Measurements from ENCODE around the gene CPA1. TPM values are rescaled to one million over a fixed set of nuclear protein-coding genes. Genes with fewer than 3 reads are reported as not detected.

Gene CPA1
- not detected for total RNA-seq
- polyA plus RNA-seq = under 1 TPM in 1 of 4 donors, not detected in 3; 0.25 TPM

- Histone ChIP-seq H3K27ac (ENCODE audit: insufficient read depth, low read length, poor library complexity, severe bottlenecking) (no peak within 1 kb of the TSS), H3K4me3 (ENCODE audit: low read depth, low read length) (no peak within 1 kb of the TSS), H3K27me3 (ENCODE audit: control insufficient read depth, insufficient read depth, low read length) (no peaks in the 10 kb centered on the region), H3K9me3 (ENCODE audit: control insufficient read depth in 2 of 2, low read length in 2 of 2) (no peaks in the 10 kb centered on the region), H3K4me1 (ENCODE audit: control insufficient read depth, insufficient read depth, low read length, poor library complexity, severe bottlenecking) (no peaks in the 10 kb centered on the region), H3K36me3 (ENCODE audit: control insufficient read depth, insufficient read depth, low read length) (no peaks in the 10 kb centered on the region)
- ATAC-seq (ENCODE audit: low read depth in 2 of 2) (no peak), DNase-seq (no peak)
- no peak within 1 kb of the TSS for H3K4me3 Mint-ChIP-seq
- peaks cover 0 to 12% (median 2%) of the 10 kb centered on the region in 7 donors for H3K9me3 Mint-ChIP-seq
- H3K27me3 Mint-ChIP-seq = no peaks in the 10 kb centered on the region
- H3K4me1 Mint-ChIP-seq = no peaks in the 10 kb centered on the region
- no peak within 1 kb of the TSS for H3K27ac Mint-ChIP-seq
- H3K36me3 Mint-ChIP-seq = no peaks in the 10 kb centered on the region
These were observed at the start of gene CPA1 for GRCh38 chr7:130379921-130380860. TSS of gene CPA1 (plus strand) at chr7:130380494. CDS start at chr7:130380521, 27 bp downstream.

- Histone ChIP-seq H3K9me3 (ENCODE audit: control insufficient read depth in 2 of 2, low read length in 2 of 2) (no peaks in the 10 kb centered on the region), H3K27ac (ENCODE audit: insufficient read depth, low read length, poor library complexity, severe bottlenecking) (no peak overlapping the region), H3K27me3 (ENCODE audit: control insufficient read depth, insufficient read depth, low read length) (no peaks in the 10 kb centered on the region), H3K36me3 (ENCODE audit: control insufficient read depth, insufficient read depth, low read length) (no peaks in the 10 kb centered on the region), H3K4me1 (ENCODE audit: control insufficient read depth, insufficient read depth, low read length, poor library complexity, severe bottlenecking) (no peaks in the 10 kb centered on the region), H3K4me3 (ENCODE audit: low read depth, low read length) (no peak overlapping the region)
- Mint-ChIP-seq H3K27ac (no peak overlapping the region), H3K4me3 (no peak overlapping the region), H3K4me1 (no peaks in the 10 kb centered on the region), H3K36me3 (no peaks in the 10 kb centered on the region), H3K9me3 (no peaks in the 10 kb centered on the region), H3K27me3 (peaks cover 14% of the 10 kb centered on the region)
- no peak for ATAC-seq (ENCODE audit: low read depth in 2 of 2)
- no peak for DNase-seq
These were observed 47.8 kb upstream of the CPA1 start for GRCh38 chr7:130332259-130333053.

GRCh38 chr7:130333832-130334231 is 46.5 kb upstream of the CPA1 start:
- Mint-ChIP-seq H3K4me3 (no peak overlapping the region), H3K27me3 (peaks cover 14% of the 10 kb centered on the region), H3K9me3 (no peaks in the 10 kb centered on the region), H3K36me3 (no peaks in the 10 kb centered on the region), H3K27ac (no peak overlapping the region), H3K4me1 (peaks cover 0 to under 1% (median 0%) of the 10 kb centered on the region in 4 donors)
- Histone ChIP-seq H3K4me1 (ENCODE audit: control insufficient read depth, insufficient read depth, low read length, poor library complexity, severe bottlenecking) (no peaks in the 10 kb centered on the region), H3K9me3 (ENCODE audit: control insufficient read depth in 2 of 2, low read length in 2 of 2) (no peaks in the 10 kb centered on the region), H3K36me3 (ENCODE audit: control insufficient read depth, insufficient read depth, low read length) (no peaks in the 10 kb centered on the region), H3K27ac (ENCODE audit: insufficient read depth, low read length, poor library complexity, severe bottlenecking) (no peak overlapping the region), H3K27me3 (ENCODE audit: control insufficient read depth, insufficient read depth, low read length) (no peaks in the 10 kb centered on the region), H3K4me3 (ENCODE audit: low read depth, low read length) (no peak overlapping the region)
- DNase-seq = no peak
- ATAC-seq (ENCODE audit: low read depth in 2 of 2) = no peak

- no peaks in the 10 kb centered on the region for H3K36me3 ChIP-seq (ENCODE audit: control insufficient read depth, insufficient read depth, low read length)
- H3K9me3 Mint-ChIP-seq = no peaks in the 10 kb centered on the region
- H3K27ac ChIP-seq (ENCODE audit: insufficient read depth, low read length, poor library complexity, severe bottlenecking) = no peak overlapping the region
- no peak for DNase-seq
- no peak for ATAC-seq (ENCODE audit: low read depth in 2 of 2)
- peaks cover 13% of the 10 kb centered on the region for H3K27me3 Mint-ChIP-seq
- H3K27ac Mint-ChIP-seq = no peak overlapping the region
- H3K27me3 ChIP-seq (ENCODE audit: control insufficient read depth, insufficient read depth, low read length) = no peaks in the 10 kb centered on the region
- no peak overlapping the region for H3K4me3 Mint-ChIP-seq
- H3K4me1 Mint-ChIP-seq = peaks cover 0 to 5% (median 0%) of the 10 kb centered on the region in 4 donors
- H3K4me1 ChIP-seq (ENCODE audit: control insufficient read depth, insufficient read depth, low read length, poor library complexity, severe bottlenecking) = no peaks in the 10 kb centered on the region
- H3K4me3 ChIP-seq (ENCODE audit: low read depth, low read length) = no peak overlapping the region
- H3K9me3 ChIP-seq (ENCODE audit: control insufficient read depth in 2 of 2, low read length in 2 of 2) = no peaks in the 10 kb centered on the region
- no peaks in the 10 kb centered on the region for H3K36me3 Mint-ChIP-seq
These were observed 46.0 kb upstream of the CPA1 start for GRCh38 chr7:130334274-130334673.

- H3K4me3 Mint-ChIP-seq = no peak overlapping the region
- Histone ChIP-seq H3K9me3 (ENCODE audit: control insufficient read depth in 2 of 2, low read length in 2 of 2) (no peaks in the 10 kb centered on the region), H3K27ac (ENCODE audit: insufficient read depth, low read length, poor library complexity, severe bottlenecking) (no peak overlapping the region), H3K36me3 (ENCODE audit: control insufficient read depth, insufficient read depth, low read length) (no peaks in the 10 kb centered on the region), H3K4me3 (ENCODE audit: low read depth, low read length) (no peak overlapping the region), H3K4me1 (ENCODE audit: control insufficient read depth, insufficient read depth, low read length, poor library complexity, severe bottlenecking) (no peaks in the 10 kb centered on the region), H3K27me3 (ENCODE audit: control insufficient read depth, insufficient read depth, low read length) (no peaks in the 10 kb centered on the region)
- peaks cover 0 to 5% (median 0%) of the 10 kb centered on the region in 4 donors for H3K4me1 Mint-ChIP-seq
- no peaks in the 10 kb centered on the region for H3K9me3 Mint-ChIP-seq
- ATAC-seq (ENCODE audit: low read depth in 2 of 2) (no peak), DNase-seq (no peak)
- H3K27ac Mint-ChIP-seq = no peak overlapping the region
- H3K36me3 Mint-ChIP-seq = no peaks in the 10 kb centered on the region
- peaks cover 5% of the 10 kb centered on the region for H3K27me3 Mint-ChIP-seq
These were observed 42.8 kb upstream of the CPA1 start for GRCh38 chr7:130337410-130337971.

GRCh38 chr7:130338233-130338632 is 42.1 kb upstream of the CPA1 start:
- Histone ChIP-seq H3K9me3 (ENCODE audit: control insufficient read depth in 2 of 2, low read length in 2 of 2) (no peaks in the 10 kb centered on the region), H3K4me1 (ENCODE audit: control insufficient read depth, insufficient read depth, low read length, poor library complexity, severe bottlenecking) (no peaks in the 10 kb centered on the region), H3K27ac (ENCODE audit: insufficient read depth, low read length, poor library complexity, severe bottlenecking) (no peak overlapping the region), H3K4me3 (ENCODE audit: low read depth, low read length) (no peak overlapping the region), H3K27me3 (ENCODE audit: control insufficient read depth, insufficient read depth, low read length) (no peaks in the 10 kb centered on the region), H3K36me3 (ENCODE audit: control insufficient read depth, insufficient read depth, low read length) (no peaks in the 10 kb centered on the region)
- no peak for DNase-seq
- ATAC-seq (ENCODE audit: low read depth in 2 of 2) = no peak
- Mint-ChIP-seq H3K27me3 (peaks cover 5% of the 10 kb centered on the region), H3K36me3 (no peaks in the 10 kb centered on the region), H3K9me3 (peaks cover 0 to 1% (median 0%) of the 10 kb centered on the region in 7 donors), H3K4me3 (no peak overlapping the region), H3K4me1 (peaks cover 0 to 5% (median 0%) of the 10 kb centered on the region in 4 donors), H3K27ac (no peak overlapping the region)

- no peaks in the 10 kb centered on the region for H3K9me3 ChIP-seq (ENCODE audit: control insufficient read depth in 2 of 2, low read length in 2 of 2)
- peaks cover 0 to 5% (median 2%) of the 10 kb centered on the region in 4 donors for H3K4me1 Mint-ChIP-seq
- H3K27me3 ChIP-seq (ENCODE audit: control insufficient read depth, insufficient read depth, low read length) = no peaks in the 10 kb centered on the region
- H3K27ac ChIP-seq (ENCODE audit: insufficient read depth, low read length, poor library complexity, severe bottlenecking) = no peak overlapping the region
- H3K27ac Mint-ChIP-seq = no peak overlapping the region
- peaks cover 0 to 1% (median 0%) of the 10 kb centered on the region in 7 donors for H3K9me3 Mint-ChIP-seq
- no peaks in the 10 kb centered on the region for H3K36me3 ChIP-seq (ENCODE audit: control insufficient read depth, insufficient read depth, low read length)
- H3K36me3 Mint-ChIP-seq = no peaks in the 10 kb centered on the region
- ATAC-seq (ENCODE audit: low read depth in 2 of 2) (no peak), DNase-seq (no peak)
- H3K27me3 Mint-ChIP-seq = peaks cover 7% of the 10 kb centered on the region
- H3K4me3 ChIP-seq (ENCODE audit: low read depth, low read length) = no peak overlapping the region
- no peak overlapping the region for H3K4me3 Mint-ChIP-seq
- no peaks in the 10 kb centered on the region for H3K4me1 ChIP-seq (ENCODE audit: control insufficient read depth, insufficient read depth, low read length, poor library complexity, severe bottlenecking)
These were observed 38.4 kb upstream of the CPA1 start for GRCh38 chr7:130341882-130342281.
